Measurements from ENCODE around the gene CELF4.

Gene CELF4

DNA sequence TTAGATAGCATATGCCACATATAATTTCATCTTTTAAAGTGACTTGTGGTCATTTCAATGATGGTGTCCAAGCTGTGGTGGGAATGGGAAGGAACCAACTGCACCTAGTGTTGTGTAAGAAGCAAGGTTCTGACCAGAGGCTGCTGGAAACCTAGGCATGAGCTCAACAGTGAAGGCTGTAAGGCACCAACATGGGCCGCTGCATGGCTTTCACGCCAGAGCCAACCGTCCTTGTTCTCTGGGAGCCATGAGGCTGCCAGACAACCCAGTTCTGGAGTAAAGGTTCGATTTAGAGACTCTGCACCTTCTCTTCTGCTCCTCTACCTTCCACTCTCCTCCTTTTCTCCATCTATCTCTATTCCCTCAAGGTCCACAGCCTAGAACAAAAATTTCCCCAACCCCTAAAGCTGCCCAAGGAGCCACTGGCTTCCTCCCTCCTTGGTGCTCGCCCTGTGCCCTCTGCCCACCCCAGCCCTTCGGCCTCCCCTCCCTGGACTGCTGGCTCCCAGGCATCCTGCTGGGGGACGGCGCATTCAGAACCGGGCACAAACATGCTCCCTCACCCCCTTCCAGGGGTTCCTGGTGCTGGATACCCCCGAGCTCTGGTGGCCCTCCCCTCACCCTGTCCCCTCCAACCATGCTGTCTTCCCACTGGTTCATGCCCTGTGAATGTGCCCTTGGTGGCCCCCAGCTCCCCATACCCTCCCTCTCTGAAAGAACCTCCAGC lies 305.1 kb downstream of the CELF4 start:
- TF ChIP-seq TEAD4 (IDR thresholded peaks at IDR 0.05) (no peak), EGR1 (IDR thresholded peaks at IDR 0.05) (no peak), ZBTB7A (IDR thresholded peaks at IDR 0.05; ENCODE audit: low read depth) (no peak), CEBPB (IDR thresholded peaks at IDR 0.05) (no peak), TCF12 (IDR thresholded peaks at IDR 0.05; ENCODE audit: low read depth) (no peak), RAD21 (IDR thresholded peaks at IDR 0.05; ENCODE audit: low read depth) (no peak), TAF1 (IDR thresholded peaks at IDR 0.05; ENCODE audit: low read depth) (no peak), YY1 (IDR thresholded peaks at IDR 0.05; ENCODE audit: low read depth) (no peak), CREB1 (IDR thresholded peaks at IDR 0.05; ENCODE audit: low read depth) (no peak), NFIC (IDR thresholded peaks at IDR 0.05) (no peak)
- TF ChIP-seq, protein P1, sequence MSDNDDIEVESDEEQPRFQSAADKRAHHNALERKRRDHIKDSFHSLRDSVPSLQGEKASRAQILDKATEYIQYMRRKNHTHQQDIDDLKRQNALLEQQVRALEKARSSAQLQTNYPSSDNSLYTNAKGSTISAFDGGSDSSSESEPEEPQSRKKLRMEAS (IDR thresholded peaks at IDR 0.05) = no peak
- TF ChIP-seq, protein P2, sequence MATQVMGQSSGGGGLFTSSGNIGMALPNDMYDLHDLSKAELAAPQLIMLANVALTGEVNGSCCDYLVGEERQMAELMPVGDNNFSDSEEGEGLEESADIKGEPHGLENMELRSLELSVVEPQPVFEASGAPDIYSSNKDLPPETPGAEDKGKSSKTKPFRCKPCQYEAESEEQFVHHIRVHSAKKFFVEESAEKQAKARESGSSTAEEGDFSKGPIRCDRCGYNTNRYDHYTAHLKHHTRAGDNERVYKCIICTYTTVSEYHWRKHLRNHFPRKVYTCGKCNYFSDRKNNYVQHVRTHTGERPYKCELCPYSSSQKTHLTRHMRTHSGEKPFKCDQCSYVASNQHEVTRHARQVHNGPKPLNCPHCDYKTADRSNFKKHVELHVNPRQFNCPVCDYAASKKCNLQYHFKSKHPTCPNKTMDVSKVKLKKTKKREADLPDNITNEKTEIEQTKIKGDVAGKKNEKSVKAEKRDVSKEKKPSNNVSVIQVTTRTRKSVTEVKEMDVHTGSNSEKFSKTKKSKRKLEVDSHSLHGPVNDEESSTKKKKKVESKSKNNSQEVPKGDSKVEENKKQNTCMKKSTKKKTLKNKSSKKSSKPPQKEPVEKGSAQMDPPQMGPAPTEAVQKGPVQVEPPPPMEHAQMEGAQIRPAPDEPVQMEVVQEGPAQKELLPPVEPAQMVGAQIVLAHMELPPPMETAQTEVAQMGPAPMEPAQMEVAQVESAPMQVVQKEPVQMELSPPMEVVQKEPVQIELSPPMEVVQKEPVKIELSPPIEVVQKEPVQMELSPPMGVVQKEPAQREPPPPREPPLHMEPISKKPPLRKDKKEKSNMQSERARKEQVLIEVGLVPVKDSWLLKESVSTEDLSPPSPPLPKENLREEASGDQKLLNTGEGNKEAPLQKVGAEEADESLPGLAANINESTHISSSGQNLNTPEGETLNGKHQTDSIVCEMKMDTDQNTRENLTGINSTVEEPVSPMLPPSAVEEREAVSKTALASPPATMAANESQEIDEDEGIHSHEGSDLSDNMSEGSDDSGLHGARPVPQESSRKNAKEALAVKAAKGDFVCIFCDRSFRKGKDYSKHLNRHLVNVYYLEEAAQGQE (IDR thresholded peaks at IDR 0.05; ENCODE audit: low read depth) = no peak
- TF ChIP-seq, protein P3, sequence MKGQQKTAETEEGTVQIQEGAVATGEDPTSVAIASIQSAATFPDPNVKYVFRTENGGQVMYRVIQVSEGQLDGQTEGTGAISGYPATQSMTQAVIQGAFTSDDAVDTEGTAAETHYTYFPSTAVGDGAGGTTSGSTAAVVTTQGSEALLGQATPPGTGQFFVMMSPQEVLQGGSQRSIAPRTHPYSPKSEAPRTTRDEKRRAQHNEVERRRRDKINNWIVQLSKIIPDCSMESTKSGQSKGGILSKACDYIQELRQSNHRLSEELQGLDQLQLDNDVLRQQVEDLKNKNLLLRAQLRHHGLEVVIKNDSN (IDR thresholded peaks at IDR 0.05) = no peak

DNA sequence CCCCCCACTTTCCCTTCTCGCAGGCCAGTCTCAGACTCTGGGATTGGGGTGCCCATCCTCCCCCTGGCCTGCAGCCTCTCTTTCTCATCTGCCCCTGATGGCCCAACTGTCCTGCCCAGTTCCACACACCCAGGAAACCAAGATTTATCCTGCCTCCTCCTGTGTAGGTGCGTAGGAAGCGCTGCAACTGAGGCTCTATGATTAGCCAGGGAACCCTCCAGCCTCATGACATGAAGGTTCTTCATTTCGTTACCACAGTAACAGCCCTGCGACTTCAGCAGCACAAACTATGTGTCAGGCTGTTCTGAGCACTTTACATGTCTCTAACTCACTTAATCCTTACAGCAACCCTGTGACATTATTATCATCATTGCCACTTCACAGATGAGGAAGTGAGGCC lies 305.9 kb downstream of the CELF4 start:
- no peak for TF ChIP-seq TAF1 (IDR thresholded peaks at IDR 0.05; ENCODE audit: low read depth)
- no peak for TF ChIP-seq TCF12 (IDR thresholded peaks at IDR 0.05; ENCODE audit: low read depth)
- TF ChIP-seq, protein P2 (IDR thresholded peaks at IDR 0.05; ENCODE audit: low read depth) = no peak

DNA sequence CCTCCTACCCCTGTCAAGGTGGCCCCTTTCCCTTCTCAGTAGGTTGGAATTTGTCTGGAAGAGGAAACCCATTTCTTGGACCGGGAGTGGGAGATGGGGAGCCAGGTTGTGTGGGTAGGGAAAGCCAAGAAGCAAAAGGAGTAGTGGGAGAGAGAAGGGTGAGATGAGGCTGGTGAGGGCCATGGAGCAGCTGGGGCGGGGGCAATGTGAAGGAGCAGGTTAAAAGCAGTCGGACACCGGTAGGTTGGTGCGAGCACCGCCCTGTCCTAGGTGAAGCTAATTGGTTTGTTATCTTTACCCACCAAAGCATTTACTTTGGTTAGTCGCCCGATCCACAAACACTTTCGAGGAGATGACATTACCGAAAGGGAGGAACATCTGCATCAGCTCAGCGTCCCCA lies 306.8 kb downstream of the CELF4 start:
- TF ChIP-seq YY1 (IDR thresholded peaks at IDR 0.05; ENCODE audit: low read depth) (no peak), EGR1 (IDR thresholded peaks at IDR 0.05) (no peak), NFIC (IDR thresholded peaks at IDR 0.05) (no peak), CEBPB (IDR thresholded peaks at IDR 0.05) (no peak), RAD21 (IDR thresholded peaks at IDR 0.05; ENCODE audit: low read depth) (no peak), EP300 (IDR thresholded peaks at IDR 0.05; ENCODE audit: borderline replicate concordance) (no peak), TEAD4 (IDR thresholded peaks at IDR 0.05) (no peak)
- TF ChIP-seq, protein P2 (IDR thresholded peaks at IDR 0.05; ENCODE audit: low read depth) = no peak
- TF ChIP-seq, protein P1 (IDR thresholded peaks at IDR 0.05) = no peak

DNA sequence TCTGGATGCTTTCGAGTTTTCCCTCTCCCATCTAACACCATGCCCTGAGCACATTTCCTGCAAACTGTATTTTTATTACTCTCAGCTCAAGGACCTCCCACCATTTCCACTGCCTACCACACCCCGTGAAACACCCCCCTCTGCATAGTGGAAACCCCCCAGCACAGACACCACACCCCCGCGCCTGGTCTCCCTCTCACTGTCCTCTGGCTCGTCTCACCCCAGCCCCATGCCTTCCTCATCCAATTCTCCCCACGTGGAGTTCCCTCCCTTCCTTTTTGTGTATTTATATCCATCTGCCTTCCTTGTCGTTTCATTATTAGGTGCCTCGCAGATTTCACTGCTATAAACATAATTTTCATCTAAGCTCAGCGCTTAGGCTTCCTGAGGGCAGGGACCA lies 307.5 kb downstream of the CELF4 start:
- TF ChIP-seq, protein P2 (IDR thresholded peaks at IDR 0.05; ENCODE audit: low read depth) = no peak
- TF ChIP-seq YY1 (IDR thresholded peaks at IDR 0.05; ENCODE audit: low read depth) = no peak

All from Ishikawa (cell line).